Measurements from ENCODE around the gene RALGPS2. TPM values are rescaled to one million over a fixed set of nuclear protein-coding genes. Genes with fewer than 3 reads are reported as not detected.

The RALGPS2 gene
- 10 to 100 TPM; 31.8 to 38.9 (median 33.4) TPM for polyA plus RNA-seq (ENCODE audit: insufficient read length in 3 of 3)
- long read RNA-seq, donor 1: 0 reads
- long read RNA-seq, donor 2, full-length matches to known transcripts: 1 of 9 reads
- long read RNA-seq, donor 2, partial matches to known transcripts: 8 of 9 reads
- long read RNA-seq, donor 2, other reads (novel, unspliced or antisense): 0 of 9 reads
- long read RNA-seq, donor 3, full-length matches to known transcripts: 4 of 4 reads
- long read RNA-seq, donor 3, partial matches to known transcripts: 0 of 4 reads
- long read RNA-seq, donor 3, other reads (novel, unspliced or antisense): 0 of 4 reads
- long read RNA-seq, donor 4, full-length matches to known transcripts: 4 of 4 reads
- long read RNA-seq, donor 4, partial matches to known transcripts: 0 of 4 reads
- long read RNA-seq, donor 4, other reads (novel, unspliced or antisense): 0 of 4 reads
- long read RNA-seq, donor 5: 0 reads
- long read RNA-seq, donor 6, full-length matches to known transcripts: 2 of 2 reads
- long read RNA-seq, donor 6, partial matches to known transcripts: 0 of 2 reads
- long read RNA-seq, donor 6, other reads (novel, unspliced or antisense): 0 of 2 reads
- long read RNA-seq, donor 7, full-length matches to known transcripts: 2 of 2 reads
- long read RNA-seq, donor 7, partial matches to known transcripts: 0 of 2 reads
- long read RNA-seq, donor 7, other reads (novel, unspliced or antisense): 0 of 2 reads
- long read RNA-seq, donor 8, full-length matches to known transcripts: 2 of 2 reads
- long read RNA-seq, donor 8, partial matches to known transcripts: 0 of 2 reads
- long read RNA-seq, donor 8, other reads (novel, unspliced or antisense): 0 of 2 reads
- long read RNA-seq, donor 9, full-length matches to known transcripts: 2 of 2 reads
- long read RNA-seq, donor 9, partial matches to known transcripts: 0 of 2 reads
- long read RNA-seq, donor 9, other reads (novel, unspliced or antisense): 0 of 2 reads
- long read RNA-seq, donor 10, full-length matches to known transcripts: 1 of 1 reads
- long read RNA-seq, donor 10, partial matches to known transcripts: 0 of 1 reads
- long read RNA-seq, donor 10, other reads (novel, unspliced or antisense): 0 of 1 reads
- long read RNA-seq, donor 11, full-length matches to known transcripts: 2 of 2 reads
- long read RNA-seq, donor 11, partial matches to known transcripts: 0 of 2 reads
- long read RNA-seq, donor 11, other reads (novel, unspliced or antisense): 0 of 2 reads
- long read RNA-seq, donor 12: 0 reads
- long read RNA-seq, donor 13, full-length matches to known transcripts: 3 of 3 reads
- long read RNA-seq, donor 13, partial matches to known transcripts: 0 of 3 reads
- long read RNA-seq, donor 13, other reads (novel, unspliced or antisense): 0 of 3 reads
- long read RNA-seq, donor 14, full-length matches to known transcripts: 1 of 8 reads
- long read RNA-seq, donor 14, partial matches to known transcripts: 7 of 8 reads
- long read RNA-seq, donor 14, other reads (novel, unspliced or antisense): 0 of 8 reads
- long read RNA-seq, donor 15, full-length matches to known transcripts: 3 of 3 reads
- long read RNA-seq, donor 15, partial matches to known transcripts: 0 of 3 reads
- long read RNA-seq, donor 15, other reads (novel, unspliced or antisense): 0 of 3 reads
- long read RNA-seq, donor 16, full-length matches to known transcripts: 5 of 11 reads
- long read RNA-seq, donor 16, partial matches to known transcripts: 6 of 11 reads
- long read RNA-seq, donor 16, other reads (novel, unspliced or antisense): 0 of 11 reads

GRCh38 chr1:178724728-178725465 lies at the start of gene RALGPS2:
RALGPS2 (plus strand) TSS chr1:178725244; CDS start chr1:178776765, 51,521 bp downstream.
- DNase-seq (ENCODE audit: extremely low read depth in 1 of 11, low read depth in 9 of 11, low spot score in 4 of 11): peak in 9 of 11 donors; percentile 40 to 75 (median 69)

GRCh38 chr1:178679237-178679636 lies 45.8 kb upstream of the RALGPS2 start:
- DNase-seq (ENCODE audit: extremely low read depth in 1 of 11, low read depth in 9 of 11, low spot score in 4 of 11): no peak

GRCh38 chr1:178682429-178682828 lies 42.6 kb upstream of the RALGPS2 start:
- DNase-seq (ENCODE audit: extremely low read depth in 1 of 11, low read depth in 9 of 11, low spot score in 4 of 11): no peak

GRCh38 chr1:178682886-178683285 lies 42.2 kb upstream of the RALGPS2 start:
- no peak for DNase-seq (ENCODE audit: extremely low read depth in 1 of 11, low read depth in 9 of 11, low spot score in 4 of 11)

GRCh38 chr1:178683291-178683690 lies 41.8 kb upstream of the RALGPS2 start:
- no peak for DNase-seq (ENCODE audit: extremely low read depth in 1 of 11, low read depth in 9 of 11, low spot score in 4 of 11)

GRCh38 chr1:178684111-178684510 lies 40.9 kb upstream of the RALGPS2 start:
- no peak for DNase-seq (ENCODE audit: extremely low read depth in 1 of 11, low read depth in 9 of 11, low spot score in 4 of 11)

GRCh38 chr1:178684542-178685000 lies 40.5 kb upstream of the RALGPS2 start:
- DNase-seq (ENCODE audit: extremely low read depth in 1 of 11, low read depth in 9 of 11, low spot score in 4 of 11): no peak

GRCh38 chr1:178686407-178686806 lies 38.6 kb upstream of the RALGPS2 start:
- DNase-seq (ENCODE audit: extremely low read depth in 1 of 11, low read depth in 9 of 11, low spot score in 4 of 11): no peak

- no peak for DNase-seq (ENCODE audit: extremely low read depth in 1 of 11, low read depth in 9 of 11, low spot score in 4 of 11)
Observed at GRCh38 chr1:178688244-178688643, 36.8 kb upstream of the RALGPS2 start.

- DNase-seq (ENCODE audit: extremely low read depth in 1 of 11, low read depth in 9 of 11, low spot score in 4 of 11): no peak
Observed at GRCh38 chr1:178689769-178690168, 35.3 kb upstream of the RALGPS2 start.

GRCh38 chr1:178690496-178690895 lies 34.5 kb upstream of the RALGPS2 start:
- no peak for DNase-seq (ENCODE audit: extremely low read depth in 1 of 11, low read depth in 9 of 11, low spot score in 4 of 11)

- no peak for DNase-seq (ENCODE audit: extremely low read depth in 1 of 11, low read depth in 9 of 11, low spot score in 4 of 11)
Observed at GRCh38 chr1:178692564-178693327, 32.3 kb upstream of the RALGPS2 start.

GRCh38 chr1:178693366-178693765 lies 31.7 kb upstream of the RALGPS2 start:
- no peak for DNase-seq (ENCODE audit: extremely low read depth in 1 of 11, low read depth in 9 of 11, low spot score in 4 of 11)

GRCh38 chr1:178694923-178695525 lies 30.0 kb upstream of the RALGPS2 start:
- DNase-seq (ENCODE audit: extremely low read depth in 1 of 11, low read depth in 9 of 11, low spot score in 4 of 11): no peak

GRCh38 chr1:178702146-178702545 lies 22.9 kb upstream of the RALGPS2 start:
- no peak for DNase-seq (ENCODE audit: extremely low read depth in 1 of 11, low read depth in 9 of 11, low spot score in 4 of 11)

- no peak for DNase-seq (ENCODE audit: extremely low read depth in 1 of 11, low read depth in 9 of 11, low spot score in 4 of 11)
Observed at GRCh38 chr1:178704833-178705232, 20.2 kb upstream of the RALGPS2 start.
